CD4-positive, alpha-beta T cell treated with Interleukin-2 at 100 ng/mL for 4 hours (primary cell): ENCODE measurements around the gene SNRPA1.

Source experiments
- DNase-seq: peaks from one replicate; pipeline ENCODE4 v3.0.0-alpha.2; 2020; ENCODE audit warnings: low spot score

The SNRPA1 gene

DNA sequence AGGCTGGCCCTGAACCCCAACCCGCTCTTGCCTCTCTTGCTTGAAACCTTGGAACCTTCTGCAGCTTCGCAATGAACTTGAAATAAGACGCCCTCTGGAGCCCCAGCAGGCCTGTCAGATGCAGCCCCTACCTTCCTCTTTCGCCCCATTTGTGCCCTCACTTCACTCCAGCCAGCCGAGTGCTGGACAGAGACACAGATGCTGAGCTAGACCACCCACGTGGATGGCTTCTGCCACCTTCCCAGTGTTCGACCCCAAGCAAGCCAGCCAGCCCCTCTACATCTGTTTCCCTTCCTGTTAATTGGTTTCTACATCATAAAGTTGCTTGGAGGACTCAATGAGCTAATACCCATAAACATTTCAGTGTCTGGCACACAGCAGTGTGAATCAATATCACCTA, 23.8 kb upstream of the SNRPA1 start:
- no peak for DNase-seq

GRCh38 chr15:101318147-101318819, 23.2 kb upstream of the SNRPA1 start:
- DNase-seq, result no peak

DNA sequence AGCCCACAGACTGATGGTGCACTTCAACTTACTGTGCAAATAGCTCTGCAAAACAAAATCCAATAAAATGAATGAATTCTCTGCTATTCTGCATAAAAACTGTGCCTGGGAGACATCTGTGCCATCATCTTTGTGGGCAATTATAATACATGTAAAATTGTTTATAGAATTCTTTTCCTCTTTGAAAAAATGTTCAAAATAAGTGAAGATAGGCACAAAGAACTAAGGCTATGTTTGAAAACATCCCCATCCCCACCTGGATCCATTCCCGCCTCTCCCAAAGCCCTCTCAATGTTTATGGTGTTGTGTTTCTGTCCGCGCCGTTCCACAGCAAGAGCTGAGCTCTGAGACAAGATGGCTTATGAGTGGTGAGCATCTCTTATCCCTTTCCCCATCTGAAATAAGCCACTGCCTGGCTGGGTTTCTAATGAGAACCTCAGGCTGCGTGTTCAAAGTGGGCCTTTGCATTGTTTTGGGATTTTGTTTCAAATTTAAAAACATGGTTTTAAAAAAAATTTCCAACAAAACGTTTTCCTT, 22.4 kb upstream of the SNRPA1 start:
- DNase-seq, result no peak

DNA sequence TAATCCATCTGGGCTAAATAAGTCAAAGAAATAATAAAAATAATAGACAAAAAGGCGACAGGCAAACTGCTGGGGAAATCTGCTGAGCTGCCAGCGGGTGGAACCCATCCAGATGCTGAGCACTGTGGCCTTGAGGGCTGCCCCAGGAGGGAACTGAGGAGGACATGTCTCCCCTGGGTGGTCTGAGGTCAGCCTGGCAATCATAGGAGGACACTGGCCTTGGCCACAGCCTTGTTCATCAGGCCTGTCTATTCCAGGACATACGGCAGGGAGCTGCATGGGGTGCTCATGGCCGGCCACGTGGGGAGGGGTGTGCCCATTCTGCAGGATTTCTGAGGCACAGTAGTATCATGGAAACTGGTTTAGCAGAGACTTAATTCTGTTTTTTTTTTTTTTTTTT, 21.5 kb upstream of the SNRPA1 start:
- no peak for DNase-seq

GRCh38 chr15:101315736-101316135, 20.7 kb upstream of the SNRPA1 start:
- no peak for DNase-seq

GRCh38 chr15:101314336-101315125, 19.5 kb upstream of the SNRPA1 start:
- DNase-seq, result no peak

DNA sequence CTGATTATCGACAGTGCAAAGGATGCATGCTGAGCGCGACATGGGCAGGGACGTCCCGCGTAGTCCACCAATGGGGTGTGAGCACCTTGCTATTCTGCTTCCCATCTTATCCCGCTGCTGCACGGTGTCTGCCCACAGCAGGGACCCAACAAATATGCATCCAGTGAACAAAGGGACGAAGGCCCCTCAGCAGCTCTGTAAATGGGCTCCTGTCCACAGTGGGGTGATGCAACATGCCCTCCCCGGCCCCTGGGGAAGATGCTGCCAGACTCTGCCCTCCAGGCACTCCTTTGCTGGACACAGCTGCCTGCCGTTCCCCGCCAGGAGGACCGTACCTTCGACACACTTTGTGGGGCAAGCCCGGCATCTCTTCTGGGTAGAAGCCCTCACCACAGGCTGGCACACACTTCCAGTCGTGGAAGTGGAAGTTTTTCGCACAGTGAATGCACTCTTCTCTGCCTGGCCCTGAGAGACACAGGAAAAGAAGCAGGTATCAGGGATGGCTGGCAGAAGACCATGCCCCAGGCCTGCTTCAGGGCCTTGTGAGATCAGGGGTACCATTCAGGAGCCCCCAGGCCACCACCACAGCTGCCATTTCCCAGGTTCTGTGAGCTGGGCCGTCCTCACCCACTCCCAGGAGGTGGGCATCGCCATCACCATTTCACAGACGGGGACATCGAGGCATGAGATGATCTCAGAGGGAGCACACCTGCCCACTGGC, 18.2 kb upstream of the SNRPA1 start:
- no peak for DNase-seq

GRCh38 chr15:101310508-101310907, 15.5 kb upstream of the SNRPA1 start:
- no peak for DNase-seq

- no peak for DNase-seq
These were observed 15.1 kb upstream of the SNRPA1 start for GRCh38 chr15:101310161-101310480.

DNA sequence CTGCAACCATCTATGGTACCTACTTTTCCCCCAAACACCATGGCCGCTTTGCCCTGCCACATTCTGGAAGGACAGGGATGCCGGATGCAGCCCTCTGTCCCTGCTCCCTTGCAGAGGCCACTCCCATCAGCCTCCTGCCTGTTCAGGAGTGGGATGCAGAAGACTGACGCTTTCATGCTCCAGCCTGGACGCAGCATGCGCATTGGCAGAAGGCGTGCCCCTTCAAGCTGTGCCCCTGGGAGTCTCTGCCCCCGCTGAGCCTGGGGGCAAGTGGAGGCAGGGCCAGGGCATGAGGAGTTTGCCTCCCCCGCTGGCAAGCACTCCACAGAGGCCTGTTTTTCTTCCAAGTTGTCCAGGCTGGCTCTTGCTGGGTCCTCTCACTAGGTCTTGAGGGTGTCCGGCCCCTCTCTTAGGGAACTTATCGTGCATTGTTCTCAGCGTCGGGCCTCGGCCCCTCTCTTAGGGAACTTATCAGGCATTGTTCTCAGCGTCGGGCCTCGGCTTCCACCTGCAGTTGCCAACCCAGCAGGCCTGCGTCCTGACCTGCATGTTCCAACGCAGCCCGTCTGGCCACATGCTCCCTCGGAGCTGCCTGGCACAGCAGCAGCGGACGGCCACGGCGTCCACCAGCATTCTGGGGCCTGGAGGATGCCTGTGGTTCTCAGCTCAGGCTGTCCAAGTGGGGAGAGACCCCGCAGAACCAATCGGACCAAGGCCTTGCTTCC, 14.6 kb upstream of the SNRPA1 start:
- no peak for DNase-seq

- no peak for DNase-seq
These were observed 13.8 kb upstream of the SNRPA1 start for GRCh38 chr15:101308604-101309435.

GRCh38 chr15:101307897-101308603, 13.0 kb upstream of the SNRPA1 start:
- DNase-seq, result no peak

GRCh38 chr15:101307048-101307896, 12.2 kb upstream of the SNRPA1 start:
- no peak for DNase-seq

- DNase-seq, result no peak
These were observed 11.4 kb upstream of the SNRPA1 start for GRCh38 chr15:101306341-101307047.

GRCh38 chr15:101305820-101306255, 10.8 kb upstream of the SNRPA1 start:
- no peak for DNase-seq

GRCh38 chr15:101303408-101303807, 8.4 kb upstream of the SNRPA1 start:
- no peak for DNase-seq

GRCh38 chr15:101296418-101297405, 1.7 kb upstream of the SNRPA1 start:
- DNase-seq, result no peak
